Measurements from ENCODE around the gene KCNJ14. TPM values are rescaled to one million over a fixed set of nuclear protein-coding genes. Genes with fewer than 3 reads are reported as not detected.

Gene KCNJ14
- 0.48 and 1.1 TPM in 2 replicates for total RNA-seq (2014; rRNA removed; shearing (Covaris generic))

DNA sequence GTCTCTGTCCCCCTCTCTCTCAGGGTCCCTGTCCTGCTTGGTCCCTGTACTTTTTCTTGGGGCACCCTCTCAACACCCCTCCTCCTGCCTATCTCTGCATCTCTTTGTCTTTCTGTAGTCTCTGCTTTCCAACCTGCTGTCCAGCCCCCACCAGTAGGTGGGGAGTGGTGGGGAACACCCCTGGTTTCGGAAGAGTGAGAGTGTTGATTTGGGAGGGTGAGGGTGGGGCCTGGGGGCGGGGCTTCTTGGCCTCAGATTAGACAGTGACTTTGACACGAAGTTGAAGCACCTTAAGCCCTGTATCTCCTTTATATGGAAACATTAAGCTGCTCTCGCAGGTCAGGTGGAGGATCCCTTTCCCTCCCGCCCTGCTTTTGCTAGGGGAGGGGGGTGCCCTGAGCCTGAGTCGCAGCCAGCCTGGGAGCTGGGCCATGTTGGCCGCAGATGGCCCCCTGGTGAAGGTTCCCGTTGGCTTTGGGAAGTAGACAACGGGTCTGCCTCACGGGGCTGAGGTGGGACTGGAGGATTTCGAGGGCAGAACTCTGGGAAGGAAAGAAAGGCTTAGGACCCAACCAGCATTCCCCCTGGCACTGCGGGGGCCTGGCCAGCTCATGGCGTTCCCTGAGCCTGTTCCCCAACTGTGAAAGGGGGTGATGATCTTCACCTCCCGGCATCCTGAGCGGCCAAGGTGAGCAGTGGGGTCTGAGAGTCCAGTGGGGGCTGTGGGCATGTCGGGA, at the start of gene KCNJ14:
KCNJ14 (plus strand) TSS at position 404 of the 737 bp plus-strand sequence. CDS start 6,151 bp downstream, outside the sequence.
- DNase-seq (ENCODE audit: low read depth), result no peak

GRCh38 chr19:48405850-48406249, 49.5 kb upstream of the KCNJ14 start:
- DNase-seq (ENCODE audit: low read depth), result no peak

DNA sequence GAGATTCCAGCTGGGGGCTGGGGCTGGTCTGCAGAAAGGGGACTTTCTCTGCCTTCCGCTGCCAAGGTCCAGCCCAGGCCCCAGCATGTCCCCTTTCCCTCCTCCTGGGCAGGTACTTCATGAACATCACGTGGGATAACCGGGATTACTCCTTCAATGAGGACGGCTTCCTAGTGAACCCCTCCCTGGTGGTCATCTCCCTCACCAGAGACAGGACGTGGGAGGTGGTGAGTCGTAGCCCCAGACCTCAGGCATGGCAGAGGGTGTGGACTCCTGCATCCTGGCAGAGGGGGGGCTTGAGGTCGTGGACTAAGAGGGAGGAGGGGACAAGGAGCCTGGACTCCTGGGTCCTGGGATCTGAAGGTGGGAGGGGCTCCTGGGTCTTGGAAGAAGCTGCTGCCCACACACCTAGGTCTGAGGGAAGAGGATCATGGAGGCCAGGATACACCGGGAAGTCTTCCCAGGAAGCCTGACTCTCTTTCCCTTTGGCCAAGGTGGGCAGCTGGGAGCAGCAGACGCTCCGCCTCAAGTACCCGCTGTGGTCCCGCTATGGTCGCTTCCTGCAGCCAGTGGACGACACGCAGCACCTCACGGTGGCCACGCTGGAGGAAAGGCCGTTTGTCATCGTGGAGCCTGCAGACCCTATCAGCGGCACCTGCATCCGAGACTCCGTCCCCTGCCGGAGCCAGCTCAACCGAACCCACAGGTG, 41.3 kb upstream of the KCNJ14 start:
- DNase-seq (ENCODE audit: low read depth), result no peak

- DNase-seq (ENCODE audit: low read depth), result peak; percentile 78
Measured at GRCh38 chr19:48415395-48415794, 40.0 kb upstream of the KCNJ14 start.

DNA sequence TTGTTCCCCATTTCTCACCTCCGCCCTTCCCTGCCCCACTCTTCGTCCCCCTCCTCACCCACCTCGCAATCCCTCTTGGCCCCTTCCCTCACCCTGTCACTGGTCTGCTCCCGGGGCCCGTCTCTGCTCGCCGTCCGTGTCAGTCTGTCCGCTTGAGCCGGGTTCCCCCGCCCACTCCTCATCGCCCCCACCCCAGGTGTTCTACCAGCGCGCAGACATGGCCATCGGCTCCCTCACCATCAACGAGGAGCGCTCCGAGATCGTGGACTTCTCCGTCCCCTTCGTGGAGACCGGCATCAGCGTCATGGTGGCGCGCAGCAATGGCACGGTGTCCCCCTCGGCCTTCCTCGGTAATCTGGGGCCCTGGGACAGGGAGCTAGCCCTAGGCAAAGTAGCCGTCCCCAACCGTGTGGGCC, 39.6 kb upstream of the KCNJ14 start:
- no peak for DNase-seq (ENCODE audit: low read depth)

DNA sequence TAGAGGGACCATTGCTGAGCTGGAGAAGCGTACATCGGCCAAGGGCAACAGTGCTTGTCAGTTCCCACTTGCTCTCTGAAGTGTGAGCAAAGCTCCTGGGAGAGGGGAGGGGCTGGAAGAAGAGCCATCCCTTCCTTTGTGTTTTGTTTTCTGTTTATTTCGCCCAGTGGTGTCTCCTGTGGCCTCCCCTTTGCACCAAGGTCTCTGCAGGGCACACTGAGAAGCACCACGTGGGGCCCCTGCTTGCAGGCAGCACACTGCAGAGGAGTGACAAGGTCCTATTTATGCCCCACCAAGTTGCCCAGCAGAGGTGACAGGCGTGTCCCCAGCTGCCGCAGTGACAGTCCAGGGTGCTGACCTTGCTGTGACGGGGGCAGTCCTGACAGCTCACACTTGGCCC, 38.0 kb upstream of the KCNJ14 start:
- DNase-seq (ENCODE audit: low read depth), result no peak

DNA sequence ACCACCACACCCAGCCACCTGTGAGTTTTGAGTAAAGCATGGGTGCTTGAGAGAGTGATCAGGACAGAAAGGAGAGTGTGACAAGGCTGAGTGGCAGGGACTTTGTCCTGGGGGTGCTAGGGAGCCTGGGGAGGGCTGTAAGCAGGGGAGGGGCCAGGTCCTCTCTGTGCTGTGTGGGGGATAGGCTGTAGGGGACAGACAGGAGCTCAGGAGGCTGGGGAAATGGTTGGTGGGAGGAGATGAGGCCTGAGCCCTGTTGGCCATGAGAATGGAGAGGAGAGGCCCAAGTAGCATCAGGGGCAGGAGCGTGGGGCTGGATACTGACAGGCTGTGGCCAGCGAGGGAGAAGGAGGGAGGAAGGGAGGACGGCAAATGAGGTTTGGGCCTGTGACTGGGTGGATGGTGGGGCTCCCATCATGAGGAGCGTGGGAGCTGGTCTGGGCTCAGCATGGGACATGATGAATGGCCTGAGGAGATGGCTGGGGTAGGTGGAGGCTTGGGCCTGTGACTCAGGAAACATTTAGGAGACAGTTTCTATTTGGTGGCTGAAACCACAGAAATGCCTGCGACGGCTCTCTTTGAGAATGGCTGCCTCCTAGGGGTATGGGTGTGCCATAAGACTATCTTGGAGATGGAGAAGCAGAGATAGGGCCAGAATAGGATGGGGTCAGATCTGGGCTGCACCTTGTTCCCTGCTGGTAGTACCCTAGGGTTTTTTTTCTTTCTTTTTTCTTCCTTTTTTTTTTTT, 36.9 kb upstream of the KCNJ14 start:
- peak; percentile 89 for DNase-seq (ENCODE audit: low read depth)

- peak; percentile 92 for DNase-seq (ENCODE audit: low read depth)
Measured at GRCh38 chr19:48419158-48419920, 36.0 kb upstream of the KCNJ14 start.

GRCh38 chr19:48421548-48421947, 33.8 kb upstream of the KCNJ14 start:
- no peak for DNase-seq (ENCODE audit: low read depth)

GRCh38 chr19:48424694-48425219, 30.6 kb upstream of the KCNJ14 start:
- peak; percentile 76 for DNase-seq (ENCODE audit: low read depth)

GRCh38 chr19:48428670-48429069, 26.7 kb upstream of the KCNJ14 start:
- DNase-seq (ENCODE audit: low read depth), result no peak

- DNase-seq (ENCODE audit: low read depth), result no peak
Measured at GRCh38 chr19:48433337-48433736, 22.0 kb upstream of the KCNJ14 start.

GRCh38 chr19:48436586-48436985, 18.8 kb upstream of the KCNJ14 start:
- DNase-seq (ENCODE audit: low read depth), result no peak

DNA sequence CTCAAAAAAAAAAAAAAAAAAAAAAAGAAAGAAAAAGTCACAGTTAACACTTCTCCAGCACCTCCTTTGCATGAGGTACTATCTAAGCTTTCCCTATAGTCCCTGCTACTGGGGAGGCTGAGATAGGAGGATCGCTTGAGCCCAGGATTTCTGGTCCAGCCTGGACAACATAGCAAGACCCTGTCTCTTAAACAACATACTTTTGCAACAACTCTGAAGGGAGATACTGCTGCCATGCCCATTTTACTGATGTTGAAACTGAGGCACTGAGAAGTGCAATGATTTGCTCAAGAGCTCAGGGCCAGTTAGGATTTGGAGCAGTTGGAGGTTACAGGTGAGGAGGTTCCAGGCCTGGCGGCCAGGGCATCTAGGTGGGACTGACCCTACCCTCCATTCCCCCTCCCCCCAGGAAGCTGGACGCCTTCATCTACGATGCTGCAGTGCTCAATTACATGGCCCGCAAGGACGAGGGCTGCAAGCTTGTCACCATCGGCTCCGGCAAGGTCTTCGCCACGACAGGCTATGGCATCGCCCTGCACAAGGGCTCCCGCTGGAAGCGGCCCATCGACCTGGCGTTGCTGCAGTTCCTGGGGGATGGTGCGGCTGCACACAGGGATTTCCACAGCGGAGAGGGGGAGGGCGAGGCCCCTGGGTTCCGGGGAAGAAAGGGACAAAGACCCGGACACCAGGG, 13.9 kb upstream of the KCNJ14 start:
- DNase-seq (ENCODE audit: low read depth), result no peak

DNA sequence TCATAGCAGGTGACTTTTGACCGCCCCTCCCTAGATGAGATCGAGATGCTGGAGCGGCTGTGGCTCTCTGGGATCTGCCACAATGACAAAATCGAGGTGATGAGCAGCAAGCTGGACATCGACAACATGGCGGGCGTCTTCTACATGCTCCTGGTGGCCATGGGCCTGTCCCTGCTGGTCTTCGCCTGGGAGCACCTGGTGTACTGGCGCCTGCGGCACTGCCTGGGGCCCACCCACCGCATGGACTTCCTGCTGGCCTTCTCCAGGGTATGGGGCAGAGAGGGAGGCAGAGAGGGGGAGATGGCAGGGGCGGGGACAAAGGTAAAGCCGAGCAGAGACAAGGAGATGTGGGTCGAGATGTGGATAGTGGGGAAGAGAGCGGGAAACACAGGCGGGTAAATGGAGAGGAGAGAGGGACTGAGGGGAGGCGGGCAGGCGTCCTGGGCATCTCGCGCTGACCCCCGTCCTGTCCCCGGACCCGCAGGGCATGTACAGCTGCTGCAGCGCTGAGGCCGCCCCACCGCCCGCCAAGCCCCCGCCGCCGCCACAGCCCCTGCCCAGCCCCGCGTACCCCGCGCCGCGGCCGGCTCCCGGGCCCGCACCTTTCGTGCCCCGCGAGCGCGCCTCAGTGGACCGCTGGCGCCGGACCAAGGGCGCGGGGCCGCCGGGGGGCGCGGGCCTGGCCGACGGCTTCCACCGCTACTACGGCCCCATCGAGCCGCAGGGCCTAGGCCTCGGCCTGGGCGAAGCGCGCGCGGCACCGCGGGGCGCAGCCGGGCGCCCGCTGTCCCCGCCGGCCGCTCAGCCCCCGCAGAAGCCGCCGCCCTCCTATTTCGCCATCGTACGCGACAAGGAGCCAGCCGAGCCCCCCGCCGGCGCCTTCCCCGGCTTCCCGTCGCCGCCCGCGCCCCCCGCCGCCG, 13.0 kb upstream of the KCNJ14 start:
- no peak for DNase-seq (ENCODE audit: low read depth)

DNA sequence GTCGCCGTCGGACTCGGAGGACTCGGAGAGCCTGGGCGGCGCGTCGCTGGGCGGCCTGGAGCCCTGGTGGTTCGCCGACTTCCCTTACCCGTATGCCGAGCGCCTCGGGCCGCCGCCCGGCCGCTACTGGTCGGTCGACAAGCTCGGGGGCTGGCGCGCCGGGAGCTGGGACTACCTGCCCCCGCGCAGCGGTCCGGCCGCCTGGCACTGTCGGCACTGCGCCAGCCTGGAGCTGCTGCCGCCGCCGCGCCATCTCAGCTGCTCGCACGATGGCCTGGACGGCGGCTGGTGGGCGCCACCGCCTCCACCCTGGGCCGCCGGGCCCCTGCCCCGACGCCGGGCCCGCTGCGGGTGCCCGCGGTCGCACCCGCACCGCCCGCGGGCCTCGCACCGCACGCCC, 12.1 kb upstream of the KCNJ14 start:
- no peak for DNase-seq (ENCODE audit: low read depth)

DNA sequence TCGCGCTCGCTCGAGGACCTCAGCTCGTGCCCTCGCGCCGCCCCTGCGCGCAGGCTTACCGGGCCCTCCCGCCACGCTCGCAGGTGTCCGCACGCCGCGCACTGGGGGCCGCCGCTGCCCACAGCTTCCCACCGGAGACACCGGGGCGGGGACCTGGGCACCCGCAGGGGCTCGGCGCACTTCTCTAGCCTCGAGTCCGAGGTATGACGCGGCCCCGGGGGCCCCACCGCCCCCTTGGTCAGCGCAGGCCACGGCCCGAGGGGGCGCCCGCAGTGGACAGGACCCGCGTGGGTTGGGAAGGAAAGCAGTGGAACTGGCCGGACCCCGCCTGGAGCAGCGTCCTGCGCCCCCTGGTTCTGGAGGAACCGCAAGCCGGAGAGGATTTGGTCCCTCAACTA, 11.6 kb upstream of the KCNJ14 start:
- DNase-seq (ENCODE audit: low read depth), result no peak

DNA sequence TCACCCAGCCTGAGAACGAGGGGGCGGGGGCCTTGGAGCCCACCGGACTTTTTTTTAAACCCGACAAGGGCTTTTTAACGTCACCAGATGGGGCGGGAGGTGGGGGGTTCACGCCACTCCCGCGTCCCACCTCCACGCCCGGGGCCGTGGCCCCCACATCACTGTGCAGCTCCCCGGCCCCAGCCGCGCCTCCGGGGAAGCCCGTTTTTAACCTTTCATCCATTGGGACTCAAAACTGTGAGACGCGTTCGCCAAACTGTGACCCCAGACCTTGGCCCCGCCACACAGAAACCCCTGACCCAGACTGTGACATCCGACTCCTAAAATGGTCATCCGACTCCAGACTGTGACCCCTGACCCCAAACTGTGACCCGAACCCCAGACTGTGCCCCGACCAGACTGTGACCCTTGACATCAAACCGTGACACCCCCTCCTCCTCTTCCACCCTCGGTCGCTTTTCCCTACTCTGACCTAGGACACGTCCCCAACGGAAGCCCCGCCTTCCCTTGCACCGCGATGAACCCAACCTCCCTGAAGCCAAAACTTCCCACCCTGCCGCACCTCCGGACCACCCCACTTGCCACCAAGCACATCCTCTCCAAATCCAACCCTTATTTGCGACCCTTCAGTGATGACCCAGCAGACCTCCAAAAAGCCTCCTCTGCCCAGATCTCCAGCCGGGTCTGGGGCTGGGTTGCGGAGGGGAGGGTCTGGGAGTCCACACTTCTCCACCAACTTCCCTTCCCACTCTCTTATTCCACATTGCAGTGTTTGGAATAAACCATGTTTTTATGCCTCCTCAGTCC, 11.0 kb upstream of the KCNJ14 start:
- no peak for DNase-seq (ENCODE audit: low read depth)

DNA sequence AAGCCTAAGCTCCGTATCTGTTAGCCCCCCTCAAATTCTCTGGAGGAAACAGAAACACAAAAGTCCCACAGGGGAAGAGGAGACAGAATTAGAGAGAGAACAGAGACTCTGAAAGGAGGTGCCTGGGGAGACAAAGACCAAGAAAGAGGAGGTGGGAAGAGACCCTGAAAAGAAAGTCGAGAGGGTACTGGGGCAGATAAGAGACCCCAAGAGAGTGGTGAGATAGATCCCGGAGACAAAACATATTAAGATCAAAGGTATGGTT, 10.5 kb upstream of the KCNJ14 start:
- DNase-seq (ENCODE audit: low read depth), result no peak
